SK-N-SH (cell line): ENCODE results near the gene PPP1CA. TPM values are rescaled to one million over a fixed set of nuclear protein-coding genes. Genes with fewer than 3 reads are reported as not detected.

Experiments used
- CTCF ChIA-PET: fragments of 300-600, 350-600 bp; formaldehyde crosslinking; extraction: SDS; loops from one replicate; lab custom pipeline; 2021; lab: Yijun Ruan, JAX
- POLR2A ChIA-PET: fragments of 350-600 bp; sonication (Branson Sonifier 250); formaldehyde crosslinking; extraction: SDS; loops from one replicate; lab custom pipeline; 2020; ENCODE audit warnings: antibody characterized with exemption, inconsistent platforms; lab: Yijun Ruan, JAX
- DNase-seq: peaks from one replicate; pipeline ENCODE4 v3.0.0; 2012
- H2AFZ ChIP-seq: fragments of 200-600 bp; sonication (generic); 2 replicates; pipeline ENCODE4 v1.8.1; 2016; ENCODE audit warnings: antibody characterized with exemption, mild to moderate bottlenecking, low read depth
- H3F3A ChIP-seq: fragments of 200-600 bp; sonication (generic); replicated peaks from 2 replicates; pipeline ENCODE3; 2016; ENCODE audit warnings: antibody characterized with exemption, mild to moderate bottlenecking; ENCODE audit not compliant: insufficient read depth
- H3K27ac ChIP-seq, 2 experiments: fragments of 200-500 bp in 1 of 2; fragments of 200-600 bp in 1 of 2; sonication (Bioruptor generic) in 1 of 2; sonication (generic), shearing (Covaris generic) in 1 of 2; 2 replicates each; pipeline versions ENCODE4 v1.5.1 to v1.6.1; 2014 to 2016; ENCODE audit warnings: low read depth in 2 of 2, inconsistent platforms in 1 of 2, low read length in 1 of 2, mild to moderate bottlenecking in 1 of 2, mixed read lengths in 1 of 2
- H3K27me3 ChIP-seq: fragments of 200-600 bp; sonication (generic), shearing (Covaris generic); 2 replicates; pipeline ENCODE4 v1.6.1; 2016; ENCODE audit warnings: mixed run types; ENCODE audit not compliant: insufficient read depth
- H3K36me3 ChIP-seq, 2 experiments: fragments of 200-500 bp in 1 of 2; fragments of 200-600 bp in 1 of 2; sonication (Bioruptor generic) in 1 of 2; sonication (generic) in 1 of 2; replicated peaks in 1 of 2; 2 replicates each; pipeline versions ENCODE3 to v1.5.1; 2014 to 2016; ENCODE audit warnings: low read length in 1 of 2, mild to moderate bottlenecking in 1 of 2; ENCODE audit not compliant: insufficient read depth in 2 of 2, control insufficient read depth in 1 of 2
- H3K4me1 ChIP-seq, 2 experiments: fragments of 200-500 bp in 1 of 2; fragments of 200-600 bp in 1 of 2; sonication (Bioruptor generic) in 1 of 2; sonication (generic), shearing (Covaris generic) in 1 of 2; 2 replicates each; pipeline versions ENCODE4 v1.5.1 to v1.6.1; 2014 to 2016; ENCODE audit warnings: low read depth in 1 of 2, low read length in 1 of 2, mixed run types in 1 of 2; ENCODE audit not compliant: insufficient read depth in 2 of 2, control insufficient read depth in 1 of 2
- H3K4me2 ChIP-seq: fragments of 200-600 bp; sonication (generic), shearing (Covaris generic); 2 replicates; pipeline ENCODE4 v1.6.1; 2017; ENCODE audit warnings: mixed run types
- H3K4me3 ChIP-seq, 2 experiments: fragments of 200-500 bp in 1 of 2; fragments of 200-600 bp in 1 of 2; sonication (Bioruptor generic) in 1 of 2; sonication (generic), shearing (Covaris generic) in 1 of 2; 2 replicates each; pipeline versions ENCODE4 v1.5.1 to v1.8.1; 2014 to 2016; ENCODE audit warnings: low read depth in 2 of 2, inconsistent platforms in 1 of 2, low read length in 1 of 2, mild to moderate bottlenecking in 1 of 2, mixed read lengths in 1 of 2, moderate library complexity in 1 of 2
- H3K79me2 ChIP-seq: fragments of 200-600 bp; sonication (generic); 2 replicates; pipeline ENCODE4 v1.8.1; 2017; ENCODE audit warnings: mild to moderate bottlenecking; ENCODE audit not compliant: insufficient read depth
- H3K9ac ChIP-seq: fragments of 200-600 bp; sonication (generic); 2 replicates; pipeline ENCODE4 v1.6.1; 2017; ENCODE audit warnings: mixed run types
- H3K9me2 ChIP-seq: fragments of 200-600 bp; sonication (generic); 2 replicates; pipeline ENCODE4 v1.6.1; 2017; ENCODE audit warnings: mixed run types
- H3K9me3 ChIP-seq: fragments of 200-600 bp; sonication (generic); 2 replicates; pipeline ENCODE4 v1.6.1; 2017; ENCODE audit warnings: mixed run types, mild to moderate bottlenecking, moderate library complexity
- H4K20me1 ChIP-seq: fragments of 200-600 bp; sonication (generic); 2 replicates; pipeline ENCODE4 v1.6.1; 2017; ENCODE audit warnings: mild to moderate bottlenecking, mixed run types; ENCODE audit not compliant: insufficient read depth
- CHD2 ChIP-seq: fragments of 150-350 bp; IDR thresholded peaks from 2 replicates; pipeline ENCODE4 v1.6.1; 2018; ENCODE audit warnings: low read length; ENCODE audit not compliant: partially characterized antibody
- CTCF ChIP-seq: fragments of 200-600 bp; sonication (generic); IDR thresholded peaks from 2 replicates; pipeline ENCODE4 v1.6.1; 2017; ENCODE audit warnings: antibody characterized with exemption, mild to moderate bottlenecking, moderate library complexity
- EP300 ChIP-seq, 2 experiments: IDR thresholded peaks; 2 replicates each; pipeline versions ENCODE4 v1.4.0 to v1.6.1; 2012; ENCODE audit warnings: borderline replicate concordance in 1 of 2, low read depth in 1 of 2, low read length in 1 of 2
- EZH2phosphoT487 ChIP-seq: fragments of 200-600 bp; sonication (generic); IDR thresholded peaks from 2 replicates; pipeline ENCODE4 v1.6.1; 2017; ENCODE audit warnings: low read depth, mixed run types, mild to moderate bottlenecking, antibody characterized with exemption, moderate library complexity, borderline replicate concordance
- FOSL2 ChIP-seq: IDR thresholded peaks from 2 replicates; pipeline ENCODE4 v1.4.0; 2012; ENCODE audit warnings: low read depth, mild to moderate bottlenecking, moderate library complexity, borderline replicate concordance
- FOXJ3 ChIP-seq: sonication (generic); formaldehyde crosslinking; IDR thresholded peaks from 2 replicates; pipeline ENCODE4 v1.5.1; 2020; ENCODE audit warnings: mild to moderate bottlenecking, missing genetic modification reagents
- FOXM1 ChIP-seq: IDR thresholded peaks from 2 replicates; pipeline ENCODE4 v1.4.0; 2012; ENCODE audit warnings: low read depth, mild to moderate bottlenecking
- GABPA ChIP-seq: IDR thresholded peaks from 2 replicates; pipeline ENCODE4 v1.4.0; 2012; ENCODE audit warnings: low read depth, mild to moderate bottlenecking
- GATA2 ChIP-seq: sonication (generic); formaldehyde crosslinking; IDR thresholded peaks from 2 replicates; pipeline ENCODE4 v1.5.0; 2020; ENCODE audit warnings: mild to moderate bottlenecking, missing genetic modification reagents
- MXI1 ChIP-seq: IDR thresholded peaks from 2 replicates; pipeline ENCODE4 v1.6.1; 2012; ENCODE audit warnings: mild to moderate bottlenecking, low read depth, low read length, improper control_type of control experiment
- NRF1 ChIP-seq: IDR thresholded peaks from 2 replicates; pipeline ENCODE4 v1.6.1; 2012; ENCODE audit warnings: low read depth, mild to moderate bottlenecking, low read length
- POLR2AphosphoS5 ChIP-seq: IDR thresholded peaks from 2 replicates; pipeline ENCODE4 v1.6.1; 2012; ENCODE audit warnings: low read depth, low read length
- RAD21 ChIP-seq: IDR thresholded peaks from 2 replicates; pipeline ENCODE4 v1.6.1; 2012; ENCODE audit warnings: mild to moderate bottlenecking, low read length
- RCOR1 ChIP-seq: fragments of 150-350 bp; IDR thresholded peaks from 2 replicates; pipeline ENCODE4 v1.6.1; 2017; ENCODE audit warnings: antibody characterized with exemption, low read length
- RFX5 ChIP-seq: IDR thresholded peaks from 2 replicates; pipeline ENCODE4 v1.6.1; 2012; ENCODE audit warnings: mild to moderate bottlenecking, improper control_type of control experiment, low read length
- RXRA ChIP-seq: IDR thresholded peaks from 2 replicates; pipeline ENCODE4 v1.4.0; 2012; ENCODE audit warnings: low read depth, mild to moderate bottlenecking, borderline replicate concordance
- SIN3A ChIP-seq: IDR thresholded peaks from 2 replicates; pipeline ENCODE4 v1.6.1; 2012; ENCODE audit warnings: low read depth, mild to moderate bottlenecking, low read length, moderate library complexity, borderline replicate concordance
- TCF12 ChIP-seq: IDR thresholded peaks from 2 replicates; pipeline ENCODE4 v1.4.0; 2012
- TEAD4 ChIP-seq: IDR thresholded peaks from 2 replicates; pipeline ENCODE4 v1.4.0; 2012; ENCODE audit warnings: mild to moderate bottlenecking, borderline replicate concordance; ENCODE audit not compliant: insufficient read depth
- USF1 ChIP-seq: IDR thresholded peaks from 2 replicates; pipeline ENCODE4 v1.4.0; 2012; ENCODE audit warnings: low read depth, borderline replicate concordance
- USF2 ChIP-seq: fragments of 150-350 bp; IDR thresholded peaks from 2 replicates; pipeline ENCODE4 v1.6.1; 2017; ENCODE audit warnings: antibody characterized with exemption, low read length, low read depth, borderline replicate concordance
- YY1 ChIP-seq: IDR thresholded peaks from 2 replicates; pipeline ENCODE4 v1.4.0; 2012; ENCODE audit warnings: low read depth, mild to moderate bottlenecking
- ZBTB33 ChIP-seq: IDR thresholded peaks from 2 replicates; pipeline ENCODE4 v1.4.0; 2012; ENCODE audit warnings: low read depth, borderline replicate concordance
- WGBS: methylation state at CpG from one replicate; pipeline ENCODE4 v1.1.6; 2017; ENCODE audit warnings: low lambda C conversion rate; 5-methylcytosine and 5-hydroxymethylcytosine counted together
- polyA plus RNA-seq, 3 experiments: library from polyadenylated mRNA; depleted of rRNA; stranded (reverse); fragments of >200 nt; gene quantifications; 2 replicates each; pipeline ENCODE4 v1.2.3, GENCODE V29; 2012
- TF ChIP-seq, protein P1 (sequence below): IDR thresholded peaks from 2 replicates; pipeline ENCODE4 v1.4.0; 2012; ENCODE audit warnings: low read depth
- TF ChIP-seq, protein P2 (sequence below): IDR thresholded peaks from 2 replicates; pipeline ENCODE4; 2012

Gene PPP1CA
- polyA plus RNA-seq, 1 of the 3 experiments (the other 2 are of a cell fraction), result 261 TPM

DNA sequence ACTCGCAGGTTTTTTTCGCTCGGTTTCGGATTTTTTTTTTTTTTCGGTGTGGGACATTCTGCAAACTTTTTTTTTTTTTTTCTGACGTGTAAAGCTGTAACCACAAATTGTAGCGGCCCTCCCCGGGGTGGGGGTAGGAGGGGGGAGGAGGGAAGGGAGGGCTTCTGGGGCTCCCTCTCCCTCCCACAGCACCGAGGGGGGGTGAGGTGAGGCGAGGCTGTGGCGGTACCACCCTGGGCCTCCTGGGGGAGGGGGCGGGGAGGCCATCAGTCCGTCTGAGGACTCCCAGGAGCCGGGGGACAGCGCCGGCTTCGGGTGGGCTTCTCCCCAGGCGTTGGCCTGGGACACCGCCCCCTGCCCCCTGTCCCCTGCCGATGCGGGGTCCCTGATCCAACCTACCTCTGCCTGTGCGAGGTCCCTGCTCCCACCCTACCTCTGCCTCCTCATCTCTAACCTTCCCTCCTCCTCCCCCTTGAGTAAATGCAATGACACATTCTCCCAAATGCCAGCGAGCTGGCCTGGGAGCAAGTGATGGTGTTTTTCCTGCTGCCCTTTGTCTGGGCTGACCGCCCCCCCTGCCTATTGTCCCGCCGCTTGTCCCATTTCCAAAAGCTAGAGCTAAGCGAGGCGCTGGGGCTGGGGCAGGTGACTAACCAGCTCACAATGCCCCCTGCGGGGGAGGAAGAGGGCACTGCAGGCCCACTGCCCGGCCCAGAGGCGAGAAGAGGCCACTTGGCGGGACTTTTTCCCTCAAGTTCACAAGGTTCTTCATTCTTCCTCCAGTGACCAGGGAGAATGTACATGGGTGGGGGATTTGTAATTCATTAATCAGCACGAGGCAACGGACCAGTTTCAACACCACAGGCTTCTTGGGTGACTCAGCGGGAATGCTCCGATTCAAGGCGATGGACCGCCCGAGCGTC, 27.7 kb downstream of the PPP1CA start:
- WGBS, result 6% methylated on average over 35 of the region's 40 CpGs
- peak overlapping the region; percentile 67 to 96 for H3K27ac ChIP-seq
- ChIA-PET CTCF (interaction anchor here (0.9 to 19.7 kb wide), 9 partner anchors 8 to 112 kb away, joined by 3 to 955 read pairs (median 5); partner anchors contain the start of genes POLD4 and RAD9A), POLR2A (interaction anchor here (0.9 to 1.4 kb wide), 2 partner anchors 18 to 134 kb away, joined by 3 to 4 read pairs; partner anchors contain the start of gene RAD9A)
- no peaks in the 10 kb centered on the region for H3K36me3 ChIP-seq
- DNase-seq, result peak; percentile 69
- H3K9ac ChIP-seq, result peak overlapping the region; percentile 100
- peaks cover 44% of the 10 kb centered on the region for H3K79me2 ChIP-seq
- no peaks in the 10 kb centered on the region for H3K9me3 ChIP-seq
- no peak overlapping the region for H2AFZ ChIP-seq
- no peaks in the 10 kb centered on the region for H3K27me3 ChIP-seq
- peak overlapping the region; percentile 77 for H3K4me2 ChIP-seq
- H4K20me1 ChIP-seq, result peaks cover 29% of the 10 kb centered on the region
- H3K4me1 ChIP-seq, result peaks cover 37 to 45% of the 10 kb centered on the region in 2 experiments; a peak in 3 of 4 replicates
- H3K9me2 ChIP-seq, result no peaks in the 10 kb centered on the region
- H3K4me3 ChIP-seq, result peak overlapping the region; percentile 61 to 83
- H3F3A ChIP-seq, result peaks cover 20% of the 10 kb centered on the region
- TF ChIP-seq FOXJ3 (CRISPR knock-in tag) (no peak), YY1 (peak; percentile 41; the same call in 1 of the 2 replicates), EZH2phosphoT487 (no peak), SIN3A (no peak; the same call in 1 of the 2 replicates), RFX5 (no peak), RXRA (peak; percentile 95), GABPA (no peak), ZBTB33 (0 out of 2 replicates have a peak, but pooled peaks have one; percentile 34), GATA2 (CRISPR knock-in tag) (no peak), RCOR1 (no peak), USF1 (no peak), TCF12 (peak; percentile 85), FOXM1 (0 out of 2 replicates have a peak, but pooled peaks have one; percentile 40), CHD2 (no peak), RAD21 (peak; percentile 17; the same call in 1 of the 2 replicates), MXI1 (no peak), TEAD4 (peak; percentile 68), POLR2AphosphoS5 (peak; percentile 54), FOSL2 (peak; percentile 84), CTCF (peak; percentile 55), NRF1 (no peak), EP300 (IDR thresholded peaks at IDR 0.05; ENCODE audit: borderline replicate concordance in 1 of 2, low read depth in 1 of 2, low read length in 1 of 2) (peak in 1 of 2 experiments; percentile 79; a peak in 2 of 4 replicates), USF2 (no peak)
- TF ChIP-seq, protein P1, sequence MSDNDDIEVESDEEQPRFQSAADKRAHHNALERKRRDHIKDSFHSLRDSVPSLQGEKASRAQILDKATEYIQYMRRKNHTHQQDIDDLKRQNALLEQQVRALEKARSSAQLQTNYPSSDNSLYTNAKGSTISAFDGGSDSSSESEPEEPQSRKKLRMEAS, result peak; percentile 81; the same call in 1 of the 2 replicates
- TF ChIP-seq, protein P2, sequence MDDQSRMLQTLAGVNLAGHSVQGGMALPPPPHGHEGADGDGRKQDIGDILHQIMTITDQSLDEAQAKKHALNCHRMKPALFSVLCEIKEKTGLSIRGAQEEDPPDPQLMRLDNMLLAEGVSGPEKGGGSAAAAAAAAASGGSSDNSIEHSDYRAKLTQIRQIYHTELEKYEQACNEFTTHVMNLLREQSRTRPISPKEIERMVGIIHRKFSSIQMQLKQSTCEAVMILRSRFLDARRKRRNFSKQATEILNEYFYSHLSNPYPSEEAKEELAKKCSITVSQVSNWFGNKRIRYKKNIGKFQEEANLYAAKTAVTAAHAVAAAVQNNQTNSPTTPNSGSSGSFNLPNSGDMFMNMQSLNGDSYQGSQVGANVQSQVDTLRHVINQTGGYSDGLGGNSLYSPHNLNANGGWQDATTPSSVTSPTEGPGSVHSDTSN, result peak; percentile 56
